HG02623 (cell line): ENCODE data around the gene ADAM17.
"Not testable (repeated sequence)": the region's sequence is repeated elsewhere in the genome, so short reads cannot be mapped to it uniquely, and the experiment has no call there.

ENCODE experiments used
- ATAC-seq: cut with Tn5 transposase; IDR thresholded peaks from one replicate; pipeline ENCODE4 v1.9.1; 2021; ENCODE audit warnings: moderate library complexity; ENCODE audit not compliant: unreplicated experiment

Gene ADAM17

DNA sequence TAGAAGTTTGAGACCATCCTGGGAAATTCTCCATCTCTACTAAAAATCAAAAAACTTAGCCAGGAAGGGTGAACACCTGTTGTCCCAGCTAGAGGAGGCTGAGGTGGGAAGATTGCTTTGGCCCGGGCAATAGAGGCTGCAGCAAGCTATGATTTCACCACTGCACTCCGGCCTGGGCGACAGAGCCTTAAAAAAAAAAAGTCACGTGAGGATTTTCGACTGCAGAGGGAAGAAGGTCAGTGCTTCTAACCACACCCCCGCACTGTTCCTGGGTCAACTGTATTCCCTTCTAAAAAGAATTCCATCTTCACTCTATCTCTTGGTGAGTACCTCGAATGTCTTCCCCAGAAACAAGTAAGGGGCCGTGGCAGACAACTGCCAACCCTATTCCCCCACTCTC is 31.3 kb downstream of the ADAM17 start:
- no peak for ATAC-seq

GRCh38 chr2:9519250-9519649 is 36.4 kb downstream of the ADAM17 start:
- ATAC-seq = no peak

DNA sequence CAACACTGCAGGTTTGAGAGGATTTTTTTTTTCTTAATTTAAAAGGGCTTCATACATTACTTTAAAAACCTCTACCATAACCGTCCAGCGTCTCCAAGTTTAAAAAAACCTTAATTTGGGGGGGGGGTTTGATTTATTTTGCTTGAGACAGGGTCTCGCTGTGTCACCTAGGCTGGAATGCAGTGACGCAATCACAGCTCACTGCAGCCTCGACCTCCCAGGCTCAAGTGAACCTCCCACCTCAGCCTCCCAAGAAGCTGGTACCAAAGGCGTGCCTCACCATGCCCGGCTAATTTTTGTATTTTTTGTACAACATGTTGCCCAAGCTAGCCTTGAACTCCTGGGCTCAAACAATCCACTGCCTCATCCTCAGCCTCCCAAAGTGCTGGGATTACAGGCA is 36.9 kb downstream of the ADAM17 start:
- ATAC-seq = no peak

DNA sequence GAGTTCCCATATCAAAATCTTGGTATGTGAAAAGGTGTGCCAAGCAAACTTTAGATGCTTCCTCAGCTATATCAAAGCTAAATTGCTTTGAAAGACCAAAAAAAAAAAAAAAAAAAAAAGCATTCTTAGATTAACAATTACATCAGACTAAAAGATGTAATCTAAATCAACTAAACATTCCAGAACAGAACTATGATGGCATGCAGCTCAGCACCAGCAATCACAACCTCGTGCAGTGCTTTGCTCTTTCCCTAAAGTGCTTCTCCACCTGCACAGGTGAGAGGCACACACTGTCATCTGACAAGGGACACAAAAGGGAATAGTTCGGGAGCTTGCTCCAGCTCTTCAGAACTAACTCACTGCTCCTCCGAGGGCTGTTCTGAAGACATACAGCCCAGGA is 37.5 kb downstream of the ADAM17 start:
- no peak for ATAC-seq

DNA sequence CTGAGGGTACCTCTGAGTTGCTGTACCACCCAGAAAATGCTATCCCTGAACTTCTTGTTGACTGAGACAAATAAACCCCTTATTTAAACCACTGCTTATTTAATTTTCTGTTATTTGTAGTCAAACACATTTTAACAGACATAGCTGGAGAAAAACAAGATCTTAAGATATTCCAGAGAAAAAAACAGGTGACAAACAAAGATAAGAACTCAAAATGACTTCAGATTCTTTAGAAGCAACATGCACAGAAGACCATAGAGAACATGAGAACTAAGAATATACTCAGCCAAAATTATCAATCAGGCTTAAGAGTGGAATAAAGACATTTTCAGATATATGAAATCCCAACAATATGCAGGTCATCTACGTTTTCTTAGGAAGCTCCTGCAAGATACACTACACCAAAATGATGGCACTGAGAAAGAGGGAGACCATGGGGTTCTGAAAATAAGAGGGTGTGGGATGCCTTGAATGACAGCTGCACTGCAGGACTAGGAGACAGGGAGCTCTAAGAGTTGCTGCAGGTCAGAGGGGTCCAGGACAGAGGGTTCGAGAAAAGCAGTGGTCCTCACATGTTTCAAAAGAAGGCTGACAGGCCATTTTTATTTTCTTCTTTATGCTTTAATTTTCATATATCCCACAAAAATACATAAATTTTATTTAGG is 38.4 kb downstream of the ADAM17 start:
- no peak for ATAC-seq

- ATAC-seq = not testable (repeated sequence)
Observed at GRCh38 chr2:9513946-9514345, 41.7 kb downstream of the ADAM17 start.

- no peak for ATAC-seq
Observed at GRCh38 chr2:9508931-9509330, 46.7 kb downstream of the ADAM17 start.

- no peak for ATAC-seq
Observed at GRCh38 chr2:9498210-9498609, 57.4 kb downstream of the ADAM17 start.

- ATAC-seq = no peak
Observed at GRCh38 chr2:9497017-9497416, 58.6 kb downstream of the ADAM17 start.

- no peak for ATAC-seq
Observed at GRCh38 chr2:9494081-9494480, 61.5 kb downstream of the ADAM17 start.

DNA sequence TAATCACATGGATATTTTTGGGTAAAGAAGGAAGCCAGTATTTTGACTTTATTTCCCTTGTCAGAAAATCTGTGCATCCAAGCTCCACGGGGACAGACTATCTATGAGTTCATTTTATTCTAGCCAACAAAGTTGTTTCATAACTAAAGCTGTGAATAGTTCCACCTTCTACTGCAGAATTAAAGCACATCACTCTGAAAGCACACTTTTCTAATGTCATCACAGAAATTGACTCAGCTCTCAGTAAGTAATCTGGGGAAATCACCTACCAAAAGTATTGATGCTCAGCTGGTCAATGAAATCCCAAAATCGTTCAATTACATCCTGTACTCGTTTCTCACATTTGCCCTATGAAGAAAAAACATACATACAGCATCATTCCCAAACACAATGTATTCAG is 62.2 kb downstream of the ADAM17 start:
- no peak for ATAC-seq

DNA sequence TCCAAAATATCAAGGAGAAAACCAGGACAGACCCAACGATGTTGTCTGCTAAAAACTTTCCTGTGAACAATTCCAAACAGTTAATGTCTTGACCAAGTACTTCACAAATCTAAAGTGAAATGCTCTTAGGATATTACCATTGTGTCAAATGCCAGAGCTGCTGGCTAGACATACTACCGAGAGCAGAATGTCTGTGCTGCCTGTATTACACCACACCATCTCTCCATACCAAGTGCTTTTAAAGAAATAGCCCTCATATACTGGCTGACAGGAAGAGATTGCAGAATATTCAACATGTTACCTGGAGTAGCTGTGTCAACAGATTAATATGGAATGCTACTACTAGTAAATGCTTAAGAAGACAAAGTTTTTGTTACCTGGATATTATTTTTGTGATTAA is 62.7 kb downstream of the ADAM17 start:
- no peak for ATAC-seq

DNA sequence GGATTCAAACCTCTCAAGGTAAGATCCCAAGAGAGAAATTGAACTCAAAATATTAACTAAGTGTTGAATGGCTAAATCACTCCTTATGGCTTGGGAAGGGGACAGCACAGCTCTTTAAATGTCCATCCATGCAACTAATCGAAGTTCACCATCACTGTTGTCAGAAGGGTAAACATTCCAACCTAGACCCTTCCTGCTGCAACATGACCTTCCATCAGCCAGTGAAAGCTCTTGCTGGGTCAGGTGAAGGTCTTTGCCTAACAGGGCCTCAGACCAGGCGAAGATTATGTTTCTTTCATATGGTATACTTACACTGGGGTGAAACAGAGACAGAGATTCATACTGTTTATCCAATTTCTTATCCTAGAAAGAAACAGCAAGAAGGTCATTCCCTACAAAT is 64.8 kb downstream of the ADAM17 start:
- ATAC-seq = no peak

- ATAC-seq = no peak
Observed at GRCh38 chr2:9488583-9489547, 66.8 kb downstream of the ADAM17 start.

DNA sequence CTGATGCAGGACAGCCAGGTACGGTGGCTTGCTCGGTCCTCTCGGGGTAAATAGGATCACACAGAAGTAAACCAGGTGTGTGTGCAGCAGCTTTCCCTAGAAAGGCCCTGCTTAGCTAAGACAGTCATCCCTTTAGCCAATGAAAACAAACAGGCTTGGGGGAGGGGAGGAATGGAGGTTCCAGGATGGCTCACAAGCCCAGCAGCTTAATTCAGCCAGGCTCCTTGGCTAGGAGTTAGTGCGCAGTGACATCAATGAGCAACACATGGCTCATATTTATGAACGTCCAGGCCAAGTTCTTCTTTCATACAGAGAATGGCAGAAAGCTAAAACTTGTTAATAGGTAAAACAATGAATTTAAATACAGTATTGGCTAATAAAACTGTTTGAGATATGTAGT is 71.1 kb downstream of the ADAM17 start:
- ATAC-seq = no peak

- ATAC-seq = no peak
Observed at GRCh38 chr2:9483107-9483506, 72.5 kb downstream of the ADAM17 start.

- ATAC-seq = no peak
Observed at GRCh38 chr2:9480157-9480556, 75.5 kb downstream of the ADAM17 start.

DNA sequence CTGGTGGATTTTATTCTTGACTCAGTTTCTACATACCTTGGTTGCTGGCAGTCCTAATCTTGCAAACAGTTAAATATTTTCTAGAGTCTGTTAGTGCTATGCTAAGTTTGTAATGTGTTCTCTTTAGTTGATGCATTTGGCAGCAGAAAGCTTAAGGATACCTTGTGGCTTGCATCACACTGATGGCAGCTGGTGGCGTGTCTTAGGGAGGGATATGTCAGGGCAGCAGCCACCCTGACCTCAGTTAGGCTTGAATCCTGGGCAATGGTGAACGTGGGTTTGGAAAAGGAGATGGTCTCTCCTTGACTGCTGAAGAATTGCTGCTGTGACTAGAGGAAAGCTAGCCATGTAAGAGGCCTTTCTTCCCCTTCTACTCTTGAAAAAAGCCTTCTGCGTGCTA is 77.1 kb downstream of the ADAM17 start:
- no peak for ATAC-seq

DNA sequence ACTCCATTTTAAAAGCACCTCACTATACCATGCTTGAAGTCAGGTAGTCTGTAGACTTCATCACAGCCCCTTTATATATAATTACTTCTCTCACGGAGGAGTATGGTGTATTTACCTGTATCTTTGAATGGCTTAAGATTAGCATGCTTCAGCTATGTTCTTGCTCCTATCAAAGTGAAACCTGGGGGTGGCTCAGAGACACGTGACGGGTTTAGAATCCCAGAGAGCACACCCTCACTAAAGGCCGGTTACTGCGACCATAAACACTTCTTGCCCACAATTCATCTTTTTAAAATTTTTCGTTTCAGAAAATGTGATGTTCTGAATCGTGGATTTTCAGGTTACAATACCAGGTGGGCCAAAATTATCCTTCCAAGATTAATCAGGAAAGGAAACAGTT is 77.7 kb downstream of the ADAM17 start:
- ATAC-seq = no peak

GRCh38 chr2:9474361-9475057 is 81.1 kb downstream of the ADAM17 start, which contains the start of gene IAH1:
Gene IAH1, plus strand, starts transcription at chr2:9474551. Its CDS starts 16 bp downstream, at chr2:9474567.
- ATAC-seq = peak; percentile 75

DNA sequence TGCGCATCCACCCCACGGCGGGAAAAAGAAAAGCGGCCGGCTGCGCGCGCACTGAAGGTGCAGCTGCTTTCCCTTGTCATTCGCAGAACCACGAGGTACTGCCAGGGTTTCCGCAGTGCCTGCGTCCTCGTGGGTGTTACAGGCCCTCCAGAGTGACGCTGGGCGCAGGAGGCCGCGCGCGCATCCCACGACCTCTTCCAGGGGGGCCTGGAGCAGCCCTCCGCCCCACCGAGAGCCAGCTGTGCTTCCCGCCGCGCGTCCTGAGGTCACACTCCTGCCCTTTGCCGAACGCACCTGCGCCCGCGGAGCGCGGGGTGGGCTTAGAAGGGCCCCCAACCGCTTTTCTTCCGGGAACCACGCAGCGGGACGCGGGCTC is 81.7 kb downstream of the ADAM17 start:
- ATAC-seq = no peak
